C4-2B (cell line): Measurements from ENCODE around the gene KIF25.

Experiments
- CTCF ChIP-seq: fragments of 450-650 bp; conservative IDR thresholded peaks from 2 replicates; pipeline ENCODE4 v1.5.1; 2017; ENCODE audit warnings: mild to moderate bottlenecking
- ZFX ChIP-seq: fragments of 450-650 bp; IDR thresholded peaks from 2 replicates; pipeline ENCODE4 v1.6.1; 2017

DNA sequence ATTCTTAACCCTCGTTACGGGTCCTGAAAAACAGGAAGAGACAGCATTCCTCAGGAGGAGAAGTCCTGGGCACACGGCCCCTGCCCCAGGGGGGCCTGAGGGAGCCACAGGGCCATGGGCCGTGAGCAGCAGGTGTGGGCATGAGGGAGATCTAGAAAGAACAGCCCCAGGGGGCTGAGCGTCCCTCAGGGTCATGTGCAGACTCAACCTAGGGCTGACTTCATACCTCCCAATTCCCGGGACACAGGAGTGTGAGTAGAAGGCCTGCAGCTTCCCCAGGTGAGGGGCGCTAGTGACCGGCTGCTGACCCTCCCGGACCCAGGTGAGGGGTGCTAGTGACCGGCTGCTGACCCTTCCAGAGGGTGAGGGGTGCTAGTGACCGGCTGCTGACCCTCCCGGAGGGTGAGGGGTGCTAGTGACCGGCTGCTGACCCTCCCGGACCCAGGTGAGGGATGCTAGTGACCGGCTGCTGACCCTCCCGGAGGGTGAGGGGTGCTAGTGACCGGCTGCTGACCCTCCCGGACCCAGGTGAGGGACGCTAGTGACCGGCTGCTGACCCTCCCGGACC, 46.5 kb downstream of the KIF25 start:
- no peak for TF ChIP-seq CTCF
- TF ChIP-seq ZFX: no peak
